HepG2 (cell line): ENCODE measurements around the gene PLD3. TPM values are rescaled to one million over a fixed set of nuclear protein-coding genes. Genes with fewer than 3 reads are reported as not detected.

Experiments used
- CHD4 ChIP-seq: fragments of 200-600 bp; sonication (generic); IDR thresholded peaks from 2 replicates; pipeline ENCODE4 v1.7.0; 2017; ENCODE audit warnings: mild to moderate bottlenecking, low read length, borderline replicate concordance
- FOXP4 ChIP-seq: sonication (generic); formaldehyde crosslinking; IDR thresholded peaks from 2 replicates; pipeline ENCODE4 v1.4.0; 2020; ENCODE audit warnings: missing genetic modification reagents
- NCOR1 ChIP-seq: fragments of 200-600 bp; sonication (generic); IDR thresholded peaks from 2 replicates; pipeline ENCODE4 v1.7.0; 2017; ENCODE audit warnings: antibody characterized with exemption, low read length, borderline replicate concordance
- NFKB2 ChIP-seq: sonication (generic); formaldehyde crosslinking; IDR thresholded peaks from 2 replicates; pipeline ENCODE4 v1.4.0; 2020; ENCODE audit warnings: missing genetic modification reagents, borderline replicate concordance
- NFYB ChIP-seq: sonication (generic); formaldehyde crosslinking; IDR thresholded peaks from 2 replicates; pipeline ENCODE4 v1.4.0; 2020; ENCODE audit warnings: missing genetic modification reagents
- POLR2A ChIP-seq, 2 experiments: IDR thresholded peaks; 2 replicates each; pipeline ENCODE4 v1.6.1; 2011; ENCODE audit warnings: low read depth in 2 of 2, low read length in 2 of 2, mild to moderate bottlenecking in 1 of 2, moderate library complexity in 1 of 2; ENCODE audit not compliant: insufficient read depth in 1 of 2
- POLR2G ChIP-seq: fragments of 200-400 bp; formaldehyde crosslinking; IDR thresholded peaks from 2 replicates; pipeline ENCODE4 v1.6.1; 2018; ENCODE audit warnings: mild to moderate bottlenecking, low read depth, low read length, moderate library complexity
- SAP130 ChIP-seq: IDR thresholded peaks from 2 replicates; pipeline ENCODE4 v1.6.1; 2016; ENCODE audit warnings: low read depth
- SP4 ChIP-seq: sonication (generic); formaldehyde crosslinking; IDR thresholded peaks from 2 replicates; pipeline ENCODE4 v1.8.1; 2023; ENCODE audit warnings: mild to moderate bottlenecking, missing genetic modification reagents
- TERF1 ChIP-seq: sonication (generic); formaldehyde crosslinking; IDR thresholded peaks from 2 replicates; pipeline ENCODE4 v1.8.0; 2022; ENCODE audit warnings: mild to moderate bottlenecking, missing genetic modification reagents, moderate library complexity
- THAP11 ChIP-seq: IDR thresholded peaks from 2 replicates; pipeline ENCODE4 v1.6.1; 2016; ENCODE audit warnings: missing biosample characterization, missing genetic modification reagents
- THAP7 ChIP-seq: sonication (generic); formaldehyde crosslinking; IDR thresholded peaks from 2 replicates; pipeline ENCODE4 v1.8.1; 2023; ENCODE audit warnings: mild to moderate bottlenecking, missing genetic modification reagents
- ZFY ChIP-seq: sonication (generic); formaldehyde crosslinking; IDR thresholded peaks from 2 replicates; pipeline ENCODE4 v1.4.0; 2020; ENCODE audit warnings: missing genetic modification reagents
- ZNF142 ChIP-seq: sonication (generic); formaldehyde crosslinking; IDR thresholded peaks from 2 replicates; pipeline ENCODE4 v1.4.0; 2020; ENCODE audit warnings: missing genetic modification reagents
- ZNF761 ChIP-seq: sonication (generic); formaldehyde crosslinking; conservative IDR thresholded peaks from 2 replicates; pipeline ENCODE4 v1.4.0; 2020; ENCODE audit warnings: mild to moderate bottlenecking, missing genetic modification reagents
- ZNF781 ChIP-seq: sonication (generic); formaldehyde crosslinking; IDR thresholded peaks from 2 replicates; pipeline ENCODE4 v1.5.1; 2020; ENCODE audit warnings: borderline replicate concordance, mild to moderate bottlenecking, missing genetic modification reagents; ENCODE audit errors: not compliant biosample characterization
- ZNF792 ChIP-seq: IDR thresholded peaks from 2 replicates; pipeline ENCODE4 v1.6.1; 2016
- polyA plus RNA-seq, 8 experiments: library from polyadenylated mRNA; depleted of rRNA in 3 of 8; stranded (reverse) in 7 of 8; unstranded in 1 of 8; fragments of >200 nt; fragmentation: Illumina TruSeq in 4 of 8; extraction: Trizol in 4 of 8; gene quantifications; 2 replicates each; pipeline versions ENCODE4 v1.2.1 to v1.2.3, GENCODE V29; 2011 to 2016; ENCODE audit warnings: low read depth in 4 of 8, missing spikeins in 1 of 8, mixed read lengths in 1 of 8; ENCODE audit not compliant: insufficient read depth in 1 of 8
- total RNA-seq, 5 experiments: library from RNA; depleted of rRNA; stranded (reverse); fragments of >200 nt; fragmentation: Illumina TruSeq; extraction: Trizol; gene quantifications; 2 replicates each; pipeline ENCODE4 v1.2.3, GENCODE V29; 2016; ENCODE audit warnings: low read depth in 1 of 5

PLD3 gene
- total and polyA plus RNA-seq, 2 of the 13 experiments (the other 11 are each of a cell fraction or from before 2014, with no cell fraction given) = 45.7 to 164 TPM

GRCh38 chr19:40403262-40403984, 54.9 kb downstream of the PLD3 start (continued):
- TF ChIP-seq ZNF761 (CRISPR knock-in tag) = 0 out of 2 replicates have a peak, but pooled peaks have one; percentile 38
- TF ChIP-seq SAP130 (CRISPR knock-in tag) = peak; percentile 60; the same call in 1 of the 2 replicates
- TF ChIP-seq POLR2A (IDR thresholded peaks at IDR 0.05; ENCODE audit: insufficient read depth in 1 of 2, low read depth in 2 of 2, low read length in 2 of 2) = peak in 1 of 2 experiments; percentile 52; a peak in 1 of 4 replicates
- TF ChIP-seq TERF1 (CRISPR knock-in tag) = no peak
- peak; percentile 29; the same call in 1 of the 2 replicates for TF ChIP-seq SP4
- TF ChIP-seq ZNF781 (CRISPR knock-in tag) = no peak
- peak; percentile 44; the same call in 1 of the 2 replicates for TF ChIP-seq ZFY
- TF ChIP-seq FOXP4 (CRISPR knock-in tag) = 0 out of 2 replicates have a peak, but pooled peaks have one; percentile 5
- TF ChIP-seq ZNF142 = 0 out of 2 replicates have a peak, but pooled peaks have one; percentile 38
- TF ChIP-seq NCOR1 = peak; percentile 51; the same call in 1 of the 2 replicates
- TF ChIP-seq THAP11 = peak; percentile 16; the same call in 1 of the 2 replicates
- TF ChIP-seq THAP7 (CRISPR knock-in tag) = no peak
- TF ChIP-seq POLR2G = peak; percentile 49; the same call in 1 of the 2 replicates
- peak; percentile 98; the same call in 1 of the 2 replicates for TF ChIP-seq CHD4
- TF ChIP-seq ZNF792 (CRISPR knock-in tag) = peak; percentile 10; the same call in 1 of the 2 replicates
- no peak for TF ChIP-seq NFYB
- peak; percentile 36; the same call in 1 of the 2 replicates for TF ChIP-seq NFKB2 (CRISPR knock-in tag)
